Stimulated activated CD4-positive, alpha-beta T cell treated with anti-CD3 and anti-CD28 coated beads, TNF-alpha, amount 100 ng/mL, for 4 hours (primary cell): ENCODE results near the gene GYS2.
A peak's percentile ranks its signal among the peaks of the same experiment; 100 is the strongest.

Experiments
- DNase-seq, 3 experiments: peaks; one replicate each; pipeline ENCODE4 v3.0.0-alpha.2; 2020; ENCODE audit warnings: low read depth in 3 of 3

The GYS2 gene

DNA sequence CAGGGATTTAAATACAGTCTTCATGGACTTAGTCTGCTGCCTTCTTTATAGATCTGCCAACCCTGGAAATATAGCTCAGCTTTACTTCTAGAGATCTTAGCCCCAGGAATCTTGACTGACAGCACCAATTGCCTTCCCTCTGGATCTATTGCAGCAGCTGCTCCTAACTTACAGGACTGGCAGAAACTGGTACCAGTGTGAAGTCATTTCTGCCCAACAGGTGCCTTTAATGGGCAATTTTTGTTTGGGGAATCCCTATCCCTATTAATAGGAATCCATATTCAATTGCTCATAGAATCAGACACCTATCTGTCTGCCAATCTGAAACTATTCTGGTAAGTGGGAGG is 51.3 kb downstream of the GYS2 start:
- no peak for DNase-seq

DNA sequence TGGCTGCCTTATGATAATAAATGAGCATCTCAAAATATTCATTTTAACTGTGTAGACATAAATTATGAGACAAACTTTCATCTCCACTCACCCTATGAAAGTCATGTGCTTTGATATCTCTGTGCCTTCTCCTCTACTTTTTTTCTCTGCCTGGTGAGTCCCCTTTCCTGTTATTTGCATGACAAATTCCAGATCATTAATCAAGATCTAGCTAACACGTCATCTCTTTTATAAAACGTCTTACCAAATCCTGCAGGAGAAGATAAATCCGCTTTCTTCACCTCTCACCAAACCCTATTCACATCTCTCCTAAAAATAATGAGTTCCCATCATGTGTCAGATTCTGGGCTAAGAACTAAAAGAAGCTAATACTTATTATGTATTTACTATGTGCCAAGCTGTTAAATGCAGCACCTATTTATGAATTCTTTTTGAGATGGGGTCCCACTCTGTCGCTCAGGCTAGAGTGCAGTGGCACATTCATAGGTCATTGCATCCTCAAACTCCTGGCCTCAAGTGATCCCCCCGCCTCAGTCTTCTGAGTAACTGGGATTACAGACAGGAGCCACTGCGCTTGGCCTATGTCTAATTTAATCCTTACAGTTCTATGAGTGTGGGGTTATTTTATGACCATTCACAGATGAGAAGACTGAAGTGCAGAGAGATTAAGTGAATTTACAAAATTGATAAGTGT is 51.9 kb downstream of the GYS2 start:
- no peak for DNase-seq

DNA sequence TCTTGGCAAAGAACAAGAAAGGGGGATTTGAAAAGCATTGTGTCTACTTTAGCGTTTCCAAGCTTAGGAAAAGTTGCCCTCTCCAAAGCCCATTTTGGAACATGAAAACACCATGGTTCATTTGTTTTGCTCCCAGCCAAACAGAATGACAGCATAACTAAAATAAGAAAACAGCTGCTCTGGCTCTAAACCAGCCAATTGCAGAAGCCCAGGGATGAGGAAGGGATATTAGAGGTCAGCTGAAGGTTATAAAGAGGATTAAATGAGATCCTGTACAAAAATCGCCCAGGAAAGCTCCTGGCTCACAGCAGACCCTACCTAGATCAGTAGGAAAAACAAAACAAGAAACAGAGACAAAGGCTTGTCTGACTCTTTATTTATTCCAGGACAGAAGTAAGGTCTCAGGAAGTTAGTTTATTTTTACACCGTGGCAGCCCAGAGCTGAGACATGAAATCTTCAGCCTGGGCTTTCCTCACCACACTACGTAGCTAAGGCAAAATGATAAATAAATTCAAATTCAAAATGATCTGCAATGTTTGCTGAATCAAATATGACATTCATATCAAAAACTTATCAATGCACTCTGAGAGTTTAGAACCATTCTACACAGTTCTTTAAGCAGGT is 52.7 kb downstream of the GYS2 start:
- DNase-seq, result no peak

DNA sequence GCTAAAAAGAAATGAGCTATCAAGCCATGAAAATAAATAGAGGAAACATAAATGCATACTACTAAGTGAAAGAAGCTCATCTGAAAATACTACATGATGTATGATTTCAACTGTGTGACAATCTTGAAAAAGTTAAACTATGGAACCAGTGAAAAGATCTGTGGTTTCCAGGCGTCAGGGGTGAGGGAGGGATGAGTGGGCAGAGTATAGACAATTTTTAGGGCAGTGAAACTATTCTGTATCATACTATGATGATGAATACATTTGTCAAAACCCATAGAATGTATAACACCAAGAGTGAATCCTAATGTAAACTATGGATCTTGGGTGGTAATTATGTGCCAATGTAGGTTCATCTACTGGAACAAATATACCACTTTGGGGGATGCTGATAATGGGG is 57.2 kb downstream of the GYS2 start:
- DNase-seq, result no peak

DNA sequence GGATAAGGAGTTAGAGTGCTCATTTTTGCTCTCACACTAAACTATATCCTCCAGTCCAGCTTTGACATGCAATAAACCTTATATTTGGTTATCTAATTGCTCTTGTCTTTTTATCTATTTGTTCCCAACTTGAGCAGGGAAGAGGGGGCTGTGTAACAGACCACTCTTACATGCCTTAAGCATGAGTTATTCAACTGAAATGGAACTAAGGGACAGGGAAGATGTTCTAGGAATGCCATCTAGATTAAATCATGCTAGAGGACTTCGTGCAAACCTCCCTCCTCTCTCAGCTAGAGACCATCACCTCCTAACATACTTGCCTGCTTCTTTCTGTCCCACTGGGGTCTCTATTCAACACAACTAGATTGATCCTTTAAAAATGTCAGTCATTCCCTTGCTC is 57.9 kb downstream of the GYS2 start:
- no peak for DNase-seq

DNA sequence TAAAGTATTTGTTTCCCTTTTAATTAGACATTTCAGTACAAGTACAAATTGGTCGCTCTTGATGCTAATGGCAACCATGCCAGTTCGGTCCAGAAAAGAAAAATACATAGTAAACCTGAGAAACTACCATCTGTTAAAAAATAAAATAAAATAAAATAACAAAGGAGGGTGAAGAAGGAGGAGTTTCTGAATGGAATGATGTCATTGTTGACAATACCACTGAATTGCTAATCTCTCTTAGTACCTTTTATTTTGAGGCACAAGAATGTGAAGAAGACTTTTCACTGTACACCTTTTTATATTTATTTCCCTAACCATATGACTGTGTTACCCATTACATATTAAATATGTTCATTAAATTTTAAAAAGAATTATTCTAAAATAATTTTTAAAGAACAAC is 59.1 kb downstream of the GYS2 start:
- no peak for DNase-seq

DNA sequence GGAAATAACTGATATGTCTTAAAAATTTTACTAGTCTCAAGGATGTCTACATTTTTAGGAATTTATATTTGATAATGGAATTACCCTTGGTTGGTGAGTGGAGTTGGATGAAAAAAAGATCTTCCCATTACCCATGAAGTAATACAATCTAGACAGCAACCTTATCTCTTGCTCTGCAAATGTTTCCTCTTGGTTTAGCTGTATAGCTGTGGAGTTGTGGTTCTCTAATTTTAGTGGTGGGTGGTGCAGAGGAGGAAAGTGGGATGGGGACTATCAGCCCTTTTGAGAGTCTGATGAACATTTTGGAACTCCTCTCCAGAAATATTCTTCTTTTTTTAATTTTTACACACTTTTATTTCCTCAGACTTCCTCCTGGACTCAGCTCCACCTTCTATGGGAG is 61.5 kb downstream of the GYS2 start:
- DNase-seq, result no peak

DNA sequence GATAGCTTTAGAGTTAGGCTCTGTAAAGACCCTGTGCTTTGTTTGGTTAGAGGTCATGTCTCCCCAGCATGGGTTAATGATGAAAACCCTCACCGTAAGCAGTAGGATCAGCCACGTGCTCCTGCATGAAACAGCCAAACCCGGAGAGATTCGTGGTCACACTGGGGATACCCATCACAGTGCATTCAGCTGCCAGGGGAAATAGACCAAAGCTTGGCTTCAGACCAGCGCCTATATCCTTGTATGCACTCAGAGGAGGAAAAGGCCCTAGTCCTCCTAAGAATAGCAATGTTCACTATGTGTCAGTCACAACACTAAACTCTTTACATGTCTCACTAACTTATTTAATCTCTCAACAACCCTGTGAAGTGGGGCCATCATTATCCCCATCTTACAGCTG is 62.2 kb downstream of the GYS2 start:
- no peak for DNase-seq

DNA sequence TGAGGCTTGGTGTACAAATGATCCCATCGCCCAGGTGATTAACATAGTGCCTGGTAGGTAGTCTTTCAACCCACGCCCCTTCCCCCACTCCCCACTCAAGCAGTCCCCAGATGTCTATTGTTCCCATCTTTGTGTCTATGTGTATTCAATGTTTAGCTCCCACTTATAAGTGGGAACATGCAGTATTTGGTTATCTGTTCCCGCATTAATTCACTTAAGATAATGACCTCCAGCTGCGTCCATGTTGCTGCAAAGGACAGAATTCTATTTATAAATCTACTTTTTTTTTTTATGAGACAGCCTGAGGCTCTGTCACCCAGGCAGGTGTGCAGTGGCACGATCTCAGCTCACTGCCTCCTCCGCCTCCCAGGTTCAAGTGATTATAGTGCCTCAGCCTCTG is 62.9 kb downstream of the GYS2 start:
- DNase-seq, result no peak

DNA sequence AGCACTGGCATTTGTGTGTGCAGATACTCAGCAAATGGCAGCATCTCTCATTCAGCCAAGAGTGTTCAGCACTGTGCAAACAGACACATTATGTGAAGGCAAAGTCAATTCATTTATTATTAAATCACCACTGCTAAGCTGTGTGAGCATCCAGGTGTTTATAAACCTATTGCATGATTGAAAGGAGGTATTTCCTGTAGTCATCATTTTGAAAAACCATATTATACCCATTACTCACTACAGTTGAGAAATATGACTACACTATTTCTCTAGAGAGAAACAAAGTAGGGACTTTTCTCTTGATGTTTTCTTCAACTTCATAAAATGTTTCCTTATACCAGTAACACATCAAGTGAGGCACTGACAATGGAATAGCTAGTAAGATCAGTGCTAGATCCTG is 64.8 kb downstream of the GYS2 start:
- no peak for DNase-seq

DNA sequence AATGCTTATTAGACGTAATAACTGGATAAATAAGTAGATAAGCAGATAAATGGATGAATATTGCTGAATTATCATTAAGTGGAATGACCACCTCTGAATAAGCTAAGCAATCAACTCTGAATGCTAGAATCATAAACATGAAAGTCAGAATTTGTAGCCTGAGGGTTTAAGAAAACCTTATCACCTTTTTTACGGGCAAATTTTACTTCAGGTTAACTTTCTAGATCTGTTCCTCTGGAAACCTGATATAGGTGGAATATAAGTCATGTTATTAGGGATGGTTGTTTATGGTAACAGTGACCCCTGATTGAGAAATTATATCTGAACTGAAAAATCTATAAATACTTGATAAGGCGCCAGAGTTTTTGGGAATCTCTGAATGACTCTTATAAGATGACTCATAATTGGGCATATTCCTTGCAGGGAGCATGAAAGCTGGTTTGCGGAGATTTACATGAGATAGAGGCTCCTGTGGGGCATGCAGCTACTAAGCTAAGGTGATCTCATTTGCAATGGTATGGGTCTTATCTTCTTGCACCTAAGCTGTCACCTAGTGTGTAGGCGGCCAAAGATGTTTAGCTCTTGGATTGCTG is 66.5 kb downstream of the GYS2 start:
- DNase-seq, result no peak

DNA sequence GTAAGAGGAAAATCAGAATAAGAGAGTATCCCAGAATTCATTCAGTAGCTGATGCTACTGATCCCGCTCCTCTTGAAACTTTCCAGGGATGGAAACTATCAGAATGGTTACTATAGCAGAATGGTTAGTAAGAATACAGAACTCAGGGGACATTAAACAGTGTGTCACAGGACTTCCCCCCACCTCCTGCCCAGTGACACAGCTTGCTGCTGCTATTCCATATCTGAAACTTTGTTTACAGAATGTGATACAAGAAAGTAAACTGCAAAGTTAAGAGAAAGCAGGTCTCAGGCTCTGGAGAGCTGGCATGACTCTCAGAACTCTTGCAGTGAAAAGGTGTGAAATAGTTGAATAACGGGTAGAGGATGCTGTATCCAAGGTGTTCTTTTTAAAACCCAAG is 75.2 kb downstream of the GYS2 start:
- no peak for DNase-seq

DNA sequence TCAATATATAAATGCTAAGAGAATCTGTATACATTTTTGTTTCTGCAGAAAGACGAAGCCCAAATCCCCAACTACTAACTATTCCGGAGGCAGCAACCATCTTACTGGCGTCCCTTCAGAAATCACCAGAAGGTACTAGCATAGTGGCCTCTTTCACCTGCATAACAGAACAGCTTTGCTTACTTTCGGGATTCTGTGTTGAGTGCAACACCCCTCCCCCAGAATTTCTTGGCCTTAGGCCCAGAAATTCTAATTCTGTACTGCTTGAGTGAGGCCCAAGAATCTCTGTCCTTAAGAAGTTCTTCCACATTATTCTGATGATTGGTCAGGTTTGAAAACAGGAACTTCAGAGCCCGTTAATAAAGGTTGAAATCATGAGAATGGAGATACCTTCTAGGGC is 75.7 kb downstream of the GYS2 start:
- no peak for DNase-seq

DNA sequence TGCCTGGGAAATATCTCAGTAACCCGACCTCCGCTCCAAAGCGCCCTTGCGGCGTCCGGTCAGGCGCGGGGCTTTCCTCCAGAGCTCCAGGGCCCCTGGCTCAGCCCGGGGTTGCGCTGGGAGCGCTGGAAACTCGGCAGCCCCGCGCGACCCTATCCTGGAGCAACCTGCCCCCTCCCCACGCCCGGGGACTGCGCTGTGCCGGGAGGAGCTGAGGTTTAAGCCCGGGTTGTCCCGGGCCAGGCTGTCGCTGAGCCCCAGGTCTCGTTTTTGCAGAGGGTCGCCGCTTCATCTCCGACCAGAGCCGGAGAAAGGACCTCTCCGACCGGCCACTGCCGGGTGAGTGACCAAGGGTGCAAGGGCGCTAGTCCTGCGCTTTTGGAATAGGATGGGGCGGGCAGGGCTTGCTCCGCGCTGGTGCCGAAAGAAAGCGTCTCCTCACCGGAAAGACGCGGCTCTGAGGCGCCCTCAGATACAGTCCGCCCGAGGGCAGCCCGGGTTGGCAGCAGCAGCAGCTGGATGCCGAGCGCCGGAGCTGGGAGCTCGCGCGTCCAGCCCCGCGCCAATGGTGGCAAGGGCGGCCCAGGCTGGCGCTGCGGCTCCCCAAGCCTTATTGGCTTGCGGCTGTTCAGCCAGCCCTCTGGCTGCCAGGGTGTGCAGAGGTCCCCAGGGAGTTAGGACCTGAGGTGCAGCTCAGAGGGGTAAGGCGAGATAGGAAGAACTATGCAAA is 77.0 kb downstream of the GYS2 start:
- DNase-seq, result peak; percentile 14 to 31 (median 23)

DNA sequence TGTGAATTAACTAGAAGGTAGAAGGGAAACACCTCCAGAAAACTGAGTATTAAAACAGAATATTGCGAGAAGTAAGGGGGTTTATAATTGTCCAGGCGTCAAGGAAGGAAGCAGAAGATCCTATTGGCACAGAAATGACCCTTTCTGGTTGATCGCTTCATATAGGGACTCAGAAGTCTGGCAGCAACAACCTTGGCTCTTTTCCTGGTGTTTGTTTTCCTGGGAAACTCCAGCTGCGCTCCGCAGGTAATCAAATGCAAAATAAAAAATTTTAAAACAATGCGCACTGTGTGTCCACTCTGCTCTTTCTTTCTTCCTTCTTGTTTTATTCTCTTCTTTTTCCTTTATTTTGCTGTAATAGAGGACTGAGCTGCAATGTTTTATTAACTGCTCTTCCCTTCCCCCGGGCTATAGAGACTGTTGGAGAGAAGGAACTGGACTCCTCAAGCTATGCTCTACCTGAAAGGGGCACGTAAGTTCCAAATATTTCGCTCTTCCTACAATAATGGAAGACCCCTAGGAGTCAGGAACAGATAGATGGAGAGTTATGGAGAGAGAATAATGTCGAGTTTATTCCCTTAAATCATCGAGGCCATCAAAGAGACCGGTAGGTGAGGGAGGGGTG is 77.8 kb downstream of the GYS2 start:
- DNase-seq, result no peak

DNA sequence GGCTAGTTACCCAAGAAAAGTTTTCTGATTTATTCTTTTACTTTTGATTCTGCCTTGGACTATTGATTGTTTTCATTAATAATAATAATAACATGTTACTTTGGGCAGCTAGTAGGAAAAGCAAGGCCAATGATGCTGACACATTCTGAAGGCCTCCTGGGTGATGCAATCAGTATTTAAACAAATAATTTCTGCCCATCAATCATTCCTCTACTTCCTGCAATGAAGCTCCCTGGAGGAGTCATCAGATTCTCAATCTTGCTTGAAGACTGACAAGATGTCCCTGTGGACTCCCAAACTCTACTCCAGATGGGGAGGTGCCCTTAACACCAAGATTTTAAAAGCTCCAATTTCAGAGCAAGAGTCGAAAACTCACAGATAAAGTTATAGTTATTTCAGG is 78.6 kb downstream of the GYS2 start, which contains the start of gene SPX:
TSS of gene SPX (plus strand) at position 244 of the 400 bp plus-strand sequence. CDS start 177 bp downstream, outside the sequence.
- DNase-seq, result no peak

DNA sequence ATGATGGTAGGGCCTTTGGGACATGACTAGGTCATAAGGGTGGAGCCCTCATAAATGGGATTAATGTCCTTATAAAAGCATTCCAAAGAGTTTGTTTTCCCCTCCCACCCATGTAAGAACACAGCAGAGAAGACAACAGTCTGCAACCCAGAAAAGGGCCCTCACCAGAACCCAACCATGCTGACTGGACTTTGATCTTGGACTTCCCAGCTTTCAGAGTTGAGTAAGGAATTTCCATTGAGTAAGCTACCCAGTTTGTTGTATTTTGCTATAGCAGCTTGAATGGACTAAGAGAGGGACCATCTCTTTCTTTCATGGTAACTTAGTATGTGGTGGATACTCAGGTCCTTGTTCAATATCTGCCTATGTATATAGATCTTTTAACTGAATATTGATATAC is 81.5 kb downstream of the GYS2 start:
- DNase-seq, result no peak

DNA sequence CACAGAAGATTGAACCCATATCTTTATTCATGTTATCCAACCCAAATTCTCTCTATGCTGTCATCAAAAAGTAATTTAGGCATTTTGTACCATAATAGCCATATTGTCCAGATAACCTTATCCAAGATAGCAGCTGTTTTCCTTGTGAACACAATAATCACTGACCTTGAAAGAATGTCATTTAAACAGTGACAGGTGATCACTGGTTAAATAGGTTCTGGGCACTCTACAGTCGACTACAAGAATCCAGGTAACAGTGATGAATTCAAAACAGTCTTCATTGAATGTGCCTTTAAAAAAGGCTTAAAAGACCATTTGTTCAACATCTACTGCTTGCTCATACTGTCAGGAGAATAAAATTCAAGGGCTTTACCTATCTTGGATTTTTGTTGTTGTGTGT is 83.1 kb downstream of the GYS2 start:
- no peak for DNase-seq

DNA sequence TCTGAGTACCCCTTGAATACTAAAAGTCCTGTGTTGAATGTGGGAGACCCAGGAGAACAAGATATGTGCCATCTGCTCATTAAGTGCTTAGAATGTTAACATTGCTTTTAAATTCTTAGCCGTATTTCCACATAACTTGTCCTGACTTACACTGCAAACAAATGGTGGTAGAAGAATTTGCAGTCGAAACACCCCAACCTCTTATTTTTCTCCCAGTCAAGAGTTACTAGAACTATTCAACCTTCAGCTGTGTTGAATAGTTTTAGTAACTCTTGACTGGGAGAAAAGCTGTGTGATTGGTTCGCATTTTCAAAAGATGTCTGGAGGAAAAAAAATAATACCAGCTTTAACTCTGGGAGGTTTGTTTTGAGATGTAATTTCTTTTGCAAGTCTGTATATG is 86.2 kb downstream of the GYS2 start:
- DNase-seq, result no peak

DNA sequence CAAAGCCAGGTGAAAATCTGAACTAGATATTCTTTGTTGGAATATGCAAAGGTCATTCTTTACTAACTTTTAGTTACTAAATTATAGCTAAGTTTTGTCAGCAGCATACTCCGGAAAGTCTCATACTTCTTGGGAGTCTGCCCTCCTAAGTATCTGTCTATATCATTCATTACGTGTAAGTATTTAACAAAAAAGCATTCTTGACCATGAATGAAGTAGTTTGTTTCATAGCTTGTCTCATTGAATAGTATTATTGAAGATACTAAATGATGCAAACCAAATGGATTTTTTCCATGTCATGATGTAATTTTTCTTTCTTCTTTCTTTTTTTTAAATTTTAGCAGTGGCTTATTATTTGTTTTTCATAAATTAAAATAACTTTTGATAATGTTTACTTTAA is 88.4 kb downstream of the GYS2 start:
- DNase-seq, result no peak

DNA sequence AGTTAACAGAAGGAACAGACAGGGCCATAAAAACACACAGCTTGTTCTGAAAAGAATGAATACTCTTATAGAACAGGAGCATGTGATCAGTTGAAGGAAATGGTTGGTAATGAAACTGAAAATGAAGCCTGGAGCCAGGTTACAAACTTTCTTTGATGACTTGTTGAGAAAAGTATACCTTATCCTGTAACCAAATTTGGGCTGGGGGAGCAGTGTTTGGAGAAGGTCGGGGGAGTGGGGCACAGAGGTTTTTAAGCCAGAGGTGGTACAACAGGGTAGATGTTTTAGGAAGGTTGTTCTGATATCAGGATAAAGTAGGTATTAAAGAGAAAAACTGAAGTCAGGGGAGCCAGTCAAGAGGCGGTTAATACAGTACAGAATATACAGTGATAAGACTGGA is 94.9 kb downstream of the GYS2 start:
- no peak for DNase-seq

DNA sequence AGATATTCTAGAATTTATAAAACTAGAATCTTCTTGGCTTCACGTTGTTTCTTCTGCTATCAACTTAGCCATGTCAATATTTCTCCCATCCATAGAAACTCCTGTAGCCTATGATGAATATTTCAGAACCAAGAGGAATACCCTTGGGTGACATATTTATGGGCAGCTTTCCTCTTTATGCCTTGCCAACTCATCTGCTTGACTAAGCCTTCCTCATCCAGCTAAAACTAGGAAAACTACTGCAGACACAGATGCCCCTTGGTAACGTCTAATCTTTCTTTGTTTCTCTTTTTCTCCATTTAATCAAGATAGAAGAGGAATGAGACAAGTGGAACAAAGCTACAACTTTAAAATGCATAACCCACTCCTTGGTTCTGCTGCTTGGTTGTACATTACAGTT is 96.8 kb downstream of the GYS2 start:
- DNase-seq, result no peak
